Measurements from ENCODE around the gene PVR.
A peak's percentile ranks its signal among the peaks of the same experiment; 100 is the strongest.

The PVR gene, protein sequence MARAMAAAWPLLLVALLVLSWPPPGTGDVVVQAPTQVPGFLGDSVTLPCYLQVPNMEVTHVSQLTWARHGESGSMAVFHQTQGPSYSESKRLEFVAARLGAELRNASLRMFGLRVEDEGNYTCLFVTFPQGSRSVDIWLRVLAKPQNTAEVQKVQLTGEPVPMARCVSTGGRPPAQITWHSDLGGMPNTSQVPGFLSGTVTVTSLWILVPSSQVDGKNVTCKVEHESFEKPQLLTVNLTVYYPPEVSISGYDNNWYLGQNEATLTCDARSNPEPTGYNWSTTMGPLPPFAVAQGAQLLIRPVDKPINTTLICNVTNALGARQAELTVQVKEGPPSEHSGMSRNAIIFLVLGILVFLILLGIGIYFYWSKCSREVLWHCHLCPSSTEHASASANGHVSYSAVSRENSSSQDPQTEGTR

DNA sequence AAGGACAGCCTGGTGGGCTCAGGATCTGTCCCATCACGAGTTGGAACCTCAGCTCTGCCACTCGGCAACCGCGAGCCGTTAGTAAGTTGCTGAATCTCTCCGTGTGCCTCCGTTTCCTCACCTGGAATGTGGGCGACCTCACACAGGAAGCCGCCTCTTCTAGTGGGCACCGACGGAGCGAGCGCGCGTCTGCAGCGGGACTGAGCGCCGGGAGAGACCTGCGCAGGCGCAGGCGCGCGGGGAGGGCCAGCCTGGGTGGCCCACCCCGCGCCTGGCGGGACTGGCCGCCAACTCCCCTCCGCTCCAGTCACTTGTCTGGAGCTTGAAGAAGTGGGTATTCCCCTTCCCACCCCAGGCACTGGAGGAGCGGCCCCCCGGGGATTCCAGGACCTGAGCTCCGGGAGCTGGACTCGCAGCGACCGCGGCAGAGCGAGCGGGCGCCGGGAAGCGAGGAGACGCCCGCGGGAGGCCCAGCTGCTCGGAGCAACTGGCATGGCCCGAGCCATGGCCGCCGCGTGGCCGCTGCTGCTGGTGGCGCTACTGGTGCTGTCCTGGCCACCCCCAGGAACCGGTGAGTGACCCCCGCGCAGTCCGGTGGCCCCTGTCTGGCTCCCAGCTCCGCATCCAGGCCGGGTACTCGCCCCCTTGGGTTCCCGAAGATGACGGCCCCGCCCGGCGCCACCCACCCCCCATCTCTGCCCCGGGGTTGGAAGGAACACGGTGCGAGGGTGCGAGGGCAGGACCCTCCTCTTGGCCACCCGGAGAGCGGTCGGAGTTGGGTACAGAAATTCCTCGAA is at the start of gene PVR:
TSS of gene PVR (plus strand) at position 306 of the 797 bp plus-strand sequence. CDS start at position 493, 187 bp downstream.
- FAIRE-seq, result no peak

DNA sequence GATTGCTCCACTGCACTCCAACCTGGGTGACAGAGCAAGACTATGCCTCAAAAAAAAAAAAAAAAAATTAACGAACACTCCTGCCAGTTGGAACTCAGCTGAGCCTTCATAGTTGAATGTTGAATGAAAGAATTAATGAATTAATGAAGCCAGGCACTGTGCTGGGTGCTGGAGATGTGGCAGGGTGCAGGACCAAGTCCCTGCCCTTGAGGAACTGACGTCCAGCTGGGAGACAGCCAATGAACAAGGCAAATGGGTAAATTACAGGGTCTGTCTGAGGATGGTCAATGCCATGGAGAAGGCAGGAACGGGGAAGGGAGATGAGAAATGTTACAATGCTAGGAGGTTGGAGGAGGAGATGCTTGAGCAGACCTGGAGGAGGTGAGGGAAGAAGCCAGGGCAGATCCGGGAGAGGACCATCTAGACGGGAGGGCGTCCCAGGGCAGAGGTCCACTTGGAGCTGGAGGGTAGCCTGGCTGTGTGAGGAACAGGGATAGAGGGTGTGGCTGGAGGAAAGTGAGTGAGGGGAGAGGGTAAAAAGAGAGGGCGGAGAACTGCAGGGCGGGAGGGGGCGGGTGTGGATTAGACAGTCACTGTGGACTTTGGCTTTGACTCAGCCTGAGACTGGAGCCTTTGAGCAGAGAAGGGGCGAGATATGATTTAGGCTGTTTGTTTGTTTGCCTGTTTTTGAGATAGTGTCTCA is 47.1 kb upstream of the PVR start:
- no peak for FAIRE-seq

DNA sequence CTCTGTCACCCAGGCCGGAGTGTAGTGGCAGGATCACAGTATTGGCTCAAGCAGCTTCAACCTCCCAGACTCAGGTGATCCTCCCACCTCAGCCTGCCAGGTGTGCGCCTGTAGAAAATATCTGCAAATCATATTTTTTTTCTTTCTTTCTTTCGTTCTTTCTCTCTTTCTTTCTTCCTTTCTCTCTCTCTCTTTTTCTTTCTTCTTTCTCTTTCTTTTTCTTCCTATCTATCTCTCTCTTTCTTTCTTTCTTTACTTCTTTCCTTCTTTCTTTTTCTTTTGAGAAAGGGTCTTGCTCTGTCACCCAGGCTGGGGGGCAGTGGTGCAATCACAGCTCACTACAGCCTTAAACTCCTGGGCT is 46.6 kb upstream of the PVR start:
- no peak for FAIRE-seq

DNA sequence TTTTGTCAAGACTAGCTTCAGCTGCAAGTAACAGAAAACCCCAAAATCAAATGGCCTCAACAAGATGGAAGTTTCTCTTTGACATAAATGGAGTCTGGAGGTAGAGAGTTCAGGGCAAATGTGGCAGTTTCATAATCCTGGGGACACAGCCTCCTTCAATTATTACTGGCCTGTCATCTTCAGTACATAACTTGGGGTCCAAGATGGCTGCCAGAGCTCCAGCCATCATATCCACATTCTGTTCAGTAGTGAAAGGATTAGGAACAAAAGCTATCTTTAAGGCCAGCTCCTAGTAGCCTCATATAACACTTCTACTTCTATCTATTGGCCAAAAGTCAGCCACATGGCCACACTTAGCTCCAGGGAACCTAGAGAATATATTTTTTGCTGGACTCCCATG is 45.4 kb upstream of the PVR start:
- FAIRE-seq, result no peak

DNA sequence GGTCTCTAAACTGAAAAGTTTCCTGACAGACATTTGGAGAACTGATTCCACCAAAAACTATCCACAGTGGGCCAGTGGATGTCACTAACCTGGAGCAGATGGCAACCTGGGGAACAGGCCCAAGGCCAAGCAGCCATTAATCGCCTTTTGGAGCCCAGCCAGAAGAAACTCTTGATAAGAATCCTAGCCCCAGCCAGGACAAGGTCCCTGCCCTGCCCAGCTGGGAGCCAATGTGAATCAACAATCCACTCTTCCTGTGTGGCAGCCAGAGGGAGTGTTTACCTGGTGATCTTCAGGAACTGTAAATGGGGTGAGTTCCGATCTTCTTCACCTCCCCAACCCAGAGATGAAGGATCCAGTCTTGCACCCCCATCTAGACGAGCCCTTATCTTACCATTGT is 44.8 kb upstream of the PVR start:
- FAIRE-seq, result no peak

DNA sequence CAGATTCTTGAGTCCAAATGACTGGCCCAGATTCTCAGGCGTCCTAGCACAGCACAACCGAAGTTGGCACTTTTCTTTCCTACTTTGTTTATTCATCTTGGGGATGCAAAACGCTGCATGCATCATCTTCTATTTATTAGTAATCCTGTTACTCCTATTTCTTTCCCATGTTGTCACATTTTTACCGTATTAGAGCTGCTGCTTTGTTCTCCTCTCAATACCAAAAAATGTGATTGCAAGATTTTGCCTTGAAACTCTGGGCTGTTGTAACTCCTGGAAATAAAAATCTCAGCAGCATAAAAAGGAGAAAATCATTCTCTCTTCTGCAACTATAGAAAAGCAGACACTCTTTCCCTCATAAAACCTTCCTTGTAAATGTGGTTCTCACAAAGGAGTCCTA is 43.2 kb upstream of the PVR start:
- FAIRE-seq, result no peak

DNA sequence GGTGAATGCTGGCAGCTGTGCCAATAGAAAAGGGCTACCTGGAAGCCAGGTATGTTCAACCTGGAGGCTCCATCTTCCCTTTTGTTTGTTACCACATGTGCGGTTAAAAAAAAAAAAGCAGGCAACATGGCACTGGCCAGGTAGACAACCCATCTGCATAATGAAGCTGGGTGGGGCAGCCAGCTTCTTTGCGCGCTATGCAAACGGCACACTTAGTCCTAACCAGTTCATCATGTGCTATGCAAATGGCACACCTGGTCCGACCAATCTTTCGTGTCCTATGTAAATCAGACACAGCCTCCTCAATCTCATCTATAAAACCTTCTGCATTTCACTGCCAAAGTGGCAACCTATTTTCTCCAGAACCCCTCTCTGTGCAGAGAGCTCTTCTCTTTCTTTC is 41.6 kb upstream of the PVR start:
- FAIRE-seq, result no peak

DNA sequence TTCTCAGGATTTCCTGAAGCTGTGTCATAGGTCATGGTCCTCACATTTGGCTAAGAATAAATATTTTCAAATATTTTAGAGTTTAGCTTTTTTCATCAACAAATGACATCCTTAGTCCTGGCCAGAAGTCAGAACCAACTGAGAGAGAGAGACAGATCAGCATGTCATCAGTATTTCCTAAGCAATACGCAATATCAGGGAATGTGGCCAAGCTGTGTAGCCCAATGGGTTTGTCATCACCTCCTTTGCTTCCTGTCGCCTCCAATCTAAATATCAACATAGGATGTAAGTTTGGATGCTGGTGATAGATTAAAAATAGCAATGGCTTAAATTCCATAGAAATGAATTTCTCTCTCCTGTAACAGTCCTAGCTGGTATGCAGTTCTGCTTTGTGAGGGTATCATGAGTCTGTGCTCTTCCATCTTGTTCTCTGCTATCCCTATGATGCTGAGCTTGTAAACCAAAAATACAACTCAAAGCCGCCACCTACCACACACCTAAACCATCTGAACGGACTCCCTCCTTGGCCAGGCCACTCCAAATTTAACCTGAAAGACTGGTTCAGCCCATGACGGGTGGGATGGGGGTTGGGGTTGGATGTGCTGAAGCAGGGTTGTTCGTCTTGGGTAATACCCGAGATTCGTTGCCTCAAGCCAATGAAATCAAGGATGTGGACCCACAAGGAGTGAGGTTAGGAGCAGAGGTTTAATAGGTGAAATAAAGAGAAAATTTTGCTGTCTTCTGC is 40.3 kb upstream of the PVR start:
- no peak for FAIRE-seq

DNA sequence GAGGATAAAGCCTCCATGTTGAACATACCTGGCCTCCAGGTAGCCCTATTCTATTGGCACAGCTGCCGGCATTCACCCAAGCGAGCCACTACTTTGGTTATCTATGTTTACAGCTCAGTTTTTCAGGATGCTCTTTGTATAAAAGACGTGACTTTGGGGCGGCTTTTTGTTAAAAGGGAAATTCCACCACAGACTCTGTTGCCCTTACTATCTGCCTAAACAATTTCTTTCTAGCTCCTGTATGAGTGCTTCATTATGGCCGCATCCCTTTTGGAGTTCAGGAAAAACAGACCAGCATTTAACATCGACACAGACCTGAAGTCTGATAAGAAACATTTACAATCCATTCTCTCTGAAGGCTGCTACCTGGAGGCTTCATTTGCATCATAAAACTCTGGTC is 39.5 kb upstream of the PVR start:
- FAIRE-seq, result no peak

DNA sequence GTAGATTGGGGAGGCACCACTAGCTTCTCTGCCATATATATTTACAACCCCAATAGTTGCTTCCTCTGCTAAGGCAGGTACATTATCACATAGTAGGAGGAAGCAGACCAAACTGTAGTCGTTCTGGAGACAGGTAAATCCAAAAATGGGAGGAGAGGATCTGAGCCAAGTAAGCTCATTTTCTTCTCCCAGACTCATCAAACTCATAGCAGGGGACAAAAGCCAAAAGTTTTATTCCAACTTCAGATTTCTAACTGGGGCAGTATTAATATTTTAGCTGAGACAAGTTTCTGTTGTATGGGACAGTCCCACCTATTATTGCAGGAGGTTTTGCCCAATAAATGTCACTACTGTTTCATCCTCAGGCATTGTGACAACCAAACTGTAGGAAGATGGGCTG is 38.2 kb upstream of the PVR start:
- FAIRE-seq, result no peak

DNA sequence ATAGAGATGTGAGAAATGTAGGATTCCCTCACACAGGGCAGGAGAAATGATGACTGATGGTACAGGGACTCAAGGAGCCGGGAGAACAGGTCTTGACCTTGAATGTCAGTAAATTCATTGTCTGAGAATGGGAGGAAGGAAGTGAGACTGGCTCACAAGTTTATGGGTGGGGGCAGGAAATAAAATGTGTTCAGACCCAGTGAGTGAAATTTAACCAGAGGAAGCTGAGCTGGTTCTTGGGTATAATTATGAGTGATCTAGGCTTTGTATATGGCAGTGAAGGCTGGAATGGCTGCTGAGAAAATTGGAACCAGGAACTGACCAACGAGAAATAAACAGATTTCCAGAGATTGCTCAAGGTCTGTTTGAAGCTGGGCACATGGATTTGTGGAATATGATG is 36.7 kb upstream of the PVR start:
- no peak for FAIRE-seq

DNA sequence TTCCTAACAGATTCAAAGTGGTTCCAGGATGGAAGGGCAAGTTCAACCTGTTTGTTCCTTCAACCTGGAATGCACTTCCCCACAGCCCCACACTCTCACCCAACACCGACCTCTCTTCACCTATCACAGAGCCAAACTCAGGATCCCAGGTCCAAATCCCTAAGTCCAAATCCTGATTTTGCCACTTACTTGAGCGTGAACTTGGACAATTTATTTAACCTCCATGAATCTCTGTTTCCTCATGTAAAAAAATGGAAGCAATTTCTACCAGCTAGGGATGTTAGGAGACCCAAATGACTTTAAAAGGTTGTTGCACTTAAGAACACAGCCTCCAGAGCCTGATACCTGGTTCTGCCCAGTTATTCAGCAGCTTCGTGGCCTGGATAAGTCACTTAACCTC is 35.8 kb upstream of the PVR start:
- FAIRE-seq, result no peak

DNA sequence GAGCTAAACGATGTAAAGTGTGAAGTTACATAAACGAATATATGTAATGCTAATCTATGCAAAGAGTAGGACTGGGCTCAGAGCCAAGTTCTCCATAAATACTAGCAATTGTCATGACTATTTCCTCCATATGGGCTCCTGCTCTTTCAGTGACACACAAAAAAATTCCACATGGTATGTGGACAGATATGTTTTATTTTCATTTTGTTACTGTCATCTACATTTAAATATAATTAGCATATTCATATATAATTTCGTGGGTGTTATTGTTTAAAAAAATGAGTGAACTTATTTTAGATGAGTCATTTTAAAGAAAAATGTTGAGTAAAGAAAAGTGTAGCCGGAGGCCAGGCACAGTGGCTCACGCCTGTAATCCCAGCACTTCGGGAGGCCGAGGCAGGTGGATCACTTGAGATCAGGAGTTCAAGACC is 35.3 kb upstream of the PVR start:
- FAIRE-seq, result no peak

DNA sequence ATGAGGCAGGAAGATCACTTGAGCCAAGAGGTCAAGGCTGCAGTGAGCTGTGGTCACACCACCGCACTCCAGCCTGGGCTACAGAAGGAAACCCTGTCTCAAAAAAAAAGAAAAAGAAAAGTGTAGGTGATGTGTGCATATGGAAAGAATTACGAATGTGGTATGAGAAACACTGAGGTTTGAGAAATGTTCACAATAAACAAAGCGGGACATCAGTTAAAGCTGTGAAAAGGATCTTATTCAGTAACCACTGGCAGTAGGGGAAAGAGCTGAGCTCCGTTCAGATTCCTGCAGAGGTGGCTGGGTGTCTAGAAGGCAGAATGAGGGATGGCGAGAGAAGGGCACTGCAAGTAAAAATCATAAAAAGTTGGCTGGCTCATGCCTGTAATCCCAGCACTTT is 34.5 kb upstream of the PVR start:
- FAIRE-seq, result no peak

DNA sequence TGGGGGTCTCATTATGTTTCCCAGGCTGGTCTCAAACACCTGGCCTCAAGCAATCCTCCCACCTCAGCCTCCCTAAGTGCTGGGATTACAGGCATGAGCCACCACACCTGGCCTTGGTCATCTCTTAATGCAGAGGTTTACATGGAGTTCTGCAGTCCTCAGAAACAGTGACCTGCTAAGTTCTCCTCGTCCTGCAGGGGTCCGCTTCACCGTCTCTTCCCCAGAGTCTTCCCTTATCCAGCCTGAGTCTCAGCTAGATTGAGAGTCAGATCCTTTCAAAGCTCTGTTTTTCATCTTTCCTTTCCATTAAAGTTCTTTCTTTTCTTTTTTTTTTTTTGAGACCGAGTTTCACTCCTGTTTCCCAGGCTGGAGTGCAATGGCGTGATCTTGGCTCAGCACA is 33.2 kb upstream of the PVR start:
- FAIRE-seq, result peak; percentile 5

DNA sequence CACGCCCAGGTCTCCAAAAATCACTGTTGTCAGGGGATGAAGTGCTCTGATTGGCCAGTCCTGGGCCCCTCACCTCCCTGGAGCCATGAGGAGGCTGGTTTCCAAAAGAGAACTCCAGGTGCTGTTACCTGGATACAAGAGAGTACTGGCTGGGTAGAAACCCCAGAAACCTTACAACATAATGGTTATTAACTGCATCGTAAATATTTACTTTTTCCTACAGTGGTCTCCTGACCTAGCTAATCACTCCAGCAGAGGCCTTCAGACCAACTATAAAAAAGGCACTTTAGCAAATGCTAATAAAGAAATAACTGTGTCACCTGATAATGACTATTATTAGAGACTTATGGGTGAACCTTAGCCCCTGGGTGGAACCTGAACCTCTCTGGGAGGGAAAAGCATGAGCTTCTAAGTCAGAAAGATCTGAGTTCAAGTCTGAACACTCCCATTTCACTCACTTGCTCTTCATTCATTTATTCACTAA is 31.9 kb upstream of the PVR start:
- FAIRE-seq, result no peak

DNA sequence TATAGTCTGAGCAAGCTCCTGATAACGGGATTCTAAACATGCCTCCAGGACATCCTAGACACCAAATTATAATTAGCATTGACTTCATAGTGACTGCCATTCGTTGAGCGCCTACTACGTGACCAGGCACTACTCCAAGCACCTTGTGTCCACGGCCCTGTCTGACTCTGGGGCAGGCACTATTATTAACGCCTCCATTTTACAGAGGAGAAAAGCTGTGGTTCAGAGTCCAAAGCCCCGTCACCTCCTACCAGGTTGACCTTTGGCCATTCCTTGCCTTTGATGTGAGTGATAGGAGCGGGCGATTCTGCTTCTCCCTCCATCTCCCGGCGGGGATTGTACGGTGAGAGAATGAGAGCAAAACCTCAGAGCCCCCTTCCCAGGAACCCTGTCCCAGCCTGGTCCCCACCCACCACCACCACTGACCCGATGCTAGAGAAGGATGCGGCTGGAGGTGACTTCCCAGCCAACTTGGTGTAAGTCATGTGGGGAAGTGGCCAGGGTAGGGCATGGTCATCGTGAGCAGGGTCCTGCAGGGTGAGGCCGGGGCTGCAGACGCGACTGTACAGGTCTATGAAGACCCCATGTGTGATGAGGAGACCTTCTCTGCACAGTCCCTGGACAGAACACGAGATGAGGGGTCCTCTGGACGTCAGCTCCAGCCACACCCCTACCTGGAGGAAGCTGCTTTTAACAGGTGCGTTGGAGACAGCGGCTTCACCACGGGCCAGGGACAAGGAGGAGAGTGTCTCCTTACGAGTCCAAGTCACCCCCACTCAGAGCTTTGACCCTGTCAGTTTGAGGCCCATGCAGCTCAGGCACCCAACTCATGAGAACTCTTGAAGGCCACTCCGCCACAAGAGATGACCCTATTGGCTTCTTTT is 30.2 kb upstream of the PVR start, which contains the start of gene IGSF23:
TSS of gene IGSF23 (plus strand) at position 269 of the 884 bp plus-strand sequence. CDS start at position 352, 83 bp downstream.
- FAIRE-seq, result no peak

DNA sequence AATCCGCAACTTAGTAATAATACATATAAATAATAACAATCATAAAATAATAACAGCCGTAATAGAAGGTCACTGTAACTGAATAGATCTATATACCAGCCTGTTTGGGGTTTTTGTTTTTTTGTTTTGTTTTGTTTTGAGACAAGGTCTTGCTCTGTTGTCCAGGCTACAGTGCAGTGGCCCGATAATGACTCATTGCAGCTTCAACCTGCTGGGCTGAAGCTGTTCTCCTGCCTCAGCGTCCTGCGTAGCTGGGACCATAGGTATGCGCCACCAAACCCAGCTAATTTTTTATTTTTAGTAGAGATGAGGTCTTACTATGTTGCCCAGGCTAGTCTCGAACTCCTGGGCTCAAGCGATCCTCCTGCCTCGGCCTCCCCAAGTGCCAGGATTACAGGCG is 29.4 kb upstream of the PVR start:
- FAIRE-seq, result no peak

DNA sequence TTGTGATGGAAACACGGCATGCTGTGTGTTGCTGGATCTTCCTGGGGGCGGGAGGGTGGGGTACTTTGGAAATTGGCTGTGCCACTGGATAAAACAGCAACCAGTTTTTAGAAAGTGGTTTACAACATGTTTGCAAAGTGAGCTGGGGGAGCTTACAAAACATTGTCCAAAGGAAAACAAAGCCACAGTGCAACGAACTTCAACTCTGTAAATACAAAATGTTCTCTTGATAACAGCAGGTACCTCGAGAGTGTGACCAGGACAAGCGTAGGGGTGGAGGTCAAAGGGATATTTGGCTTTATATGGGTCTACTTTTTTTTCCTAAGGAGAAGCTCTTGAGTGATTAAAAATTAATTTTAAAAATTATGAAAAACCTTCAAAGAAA is 27.9 kb upstream of the PVR start:
- no peak for FAIRE-seq

DNA sequence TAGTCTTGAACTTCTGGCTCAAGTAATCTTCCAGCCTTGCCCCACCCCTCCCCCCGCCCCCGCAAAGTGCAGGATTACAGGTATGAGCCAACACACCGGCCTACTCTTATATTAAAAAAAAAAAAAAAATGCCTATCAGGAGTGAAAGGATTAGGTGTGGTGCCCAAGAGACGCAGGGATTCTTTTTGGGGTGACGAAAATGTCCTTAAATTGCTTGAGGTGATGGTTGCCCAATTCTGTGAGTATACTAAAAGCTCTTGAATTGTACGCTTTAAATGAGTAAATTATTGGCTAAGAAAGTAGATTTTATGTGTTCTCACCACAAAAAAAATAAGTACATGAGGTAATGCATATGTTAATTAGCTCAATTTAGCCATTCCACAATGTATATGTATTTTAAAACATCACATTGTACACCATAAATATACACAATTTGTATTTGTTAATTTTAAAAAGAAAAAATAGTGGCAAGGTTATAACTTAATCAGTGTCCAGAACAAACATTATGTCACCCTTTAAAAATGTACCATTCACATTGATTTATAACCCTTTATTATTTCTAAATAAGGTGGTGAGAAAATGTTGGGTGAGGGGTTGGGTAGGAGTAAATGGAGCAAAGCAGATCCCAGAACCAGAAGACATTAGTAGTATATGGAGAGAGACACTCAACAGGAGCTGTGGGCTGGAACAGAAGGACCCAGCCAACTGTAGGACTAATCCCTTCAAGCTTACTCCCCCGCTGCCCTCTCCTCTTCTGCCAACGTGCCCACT is 26.4 kb upstream of the PVR start:
- no peak for FAIRE-seq

Measured in TTC549 (cell line).